CD4-positive, alpha-beta T cell treated with Interleukin-17A for 1 hour (primary cell): ENCODE measurements around the gene CCT8.
"Not testable (repeated sequence)": the region's sequence is repeated elsewhere in the genome, so short reads cannot be mapped to it uniquely, and the experiment has no call there.

Experiments used
- DNase-seq: peaks from one replicate; pipeline ENCODE4 v3.0.0-alpha.2; 2020

Gene CCT8

DNA sequence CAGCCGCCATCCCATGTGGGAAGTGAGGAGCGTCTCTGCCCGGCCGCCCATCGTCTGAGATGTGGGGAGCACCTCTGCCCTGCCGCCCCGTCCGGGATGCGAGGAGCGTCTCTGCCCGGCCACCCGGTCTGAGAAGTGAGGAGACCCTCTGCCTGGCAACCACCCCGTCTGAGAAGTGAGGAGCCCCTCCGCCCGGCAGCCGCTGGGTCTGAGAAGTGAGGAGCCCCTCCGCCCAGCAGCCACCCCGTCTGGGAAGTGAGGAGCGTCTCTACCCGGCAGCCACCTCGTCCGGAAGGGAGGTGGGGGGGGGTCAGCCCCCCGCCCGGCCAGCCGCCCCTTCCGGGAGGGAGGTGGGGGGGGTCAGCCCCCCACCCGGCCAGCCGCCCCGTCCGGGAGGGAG lies 62.2 kb downstream of the CCT8 start:
- not testable (repeated sequence) for DNase-seq

DNA sequence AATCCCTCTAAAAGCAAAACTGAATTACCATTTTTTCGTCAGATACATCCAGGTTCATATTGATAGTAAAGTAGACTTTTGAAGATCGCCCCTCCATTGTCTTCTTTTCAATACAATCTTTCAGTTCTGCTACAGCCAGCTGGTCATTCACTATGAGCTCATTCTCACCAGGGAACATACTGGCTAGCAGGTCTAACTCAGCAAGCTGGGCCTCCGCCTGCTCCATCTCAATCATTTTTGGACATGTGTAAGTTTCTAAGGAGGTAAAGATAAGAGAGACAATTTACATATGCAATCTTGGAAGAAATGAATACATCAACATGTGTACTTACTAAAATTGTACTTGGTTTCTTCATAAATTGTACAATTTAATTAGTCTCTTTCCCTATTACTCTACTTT lies 65.1 kb downstream of the CCT8 start:
- no peak for DNase-seq

DNA sequence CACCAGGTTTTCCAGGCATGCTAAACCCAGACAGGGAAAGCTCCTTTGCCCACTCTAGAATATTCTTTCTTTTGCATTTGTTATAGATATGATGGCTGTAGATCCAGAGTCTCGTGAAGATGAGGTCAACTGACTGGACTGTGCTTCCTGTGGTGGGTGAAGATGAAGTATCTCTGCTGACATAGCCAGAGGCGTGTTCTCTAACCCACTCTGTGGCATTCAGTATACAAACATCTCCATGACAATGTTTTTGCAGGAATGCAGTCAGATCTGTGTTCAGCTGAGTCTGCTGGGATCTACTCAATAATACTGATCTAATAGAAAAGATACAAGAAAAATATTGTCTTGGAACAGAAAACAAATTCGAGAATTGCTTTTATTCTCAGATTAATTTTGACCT lies 65.6 kb downstream of the CCT8 start:
- DNase-seq = no peak

DNA sequence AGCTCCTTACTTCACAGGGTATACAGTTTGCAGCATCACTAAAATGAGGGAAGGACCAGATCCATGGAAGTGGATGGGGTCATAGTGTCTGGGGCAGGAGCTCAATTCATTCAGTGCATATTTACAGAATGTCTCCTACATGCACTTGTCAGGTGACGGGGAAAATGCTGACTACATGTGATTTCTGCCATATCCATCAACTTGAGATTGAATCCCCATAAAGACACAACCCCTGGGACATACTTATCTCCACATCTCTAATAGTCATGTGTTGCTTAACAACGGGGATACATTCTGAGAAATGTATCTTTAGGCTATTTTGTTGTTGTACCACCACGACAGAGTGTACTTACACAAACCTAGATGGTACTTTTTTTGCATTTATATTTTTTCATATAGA lies 66.3 kb downstream of the CCT8 start:
- DNase-seq = no peak
